ENCODE data around the gene PCYT1A.
"Not testable (repeated sequence)": the region's sequence is repeated elsewhere in the genome, so short reads cannot be mapped to it uniquely, and the experiment has no call there.

The PCYT1A gene

DNA sequence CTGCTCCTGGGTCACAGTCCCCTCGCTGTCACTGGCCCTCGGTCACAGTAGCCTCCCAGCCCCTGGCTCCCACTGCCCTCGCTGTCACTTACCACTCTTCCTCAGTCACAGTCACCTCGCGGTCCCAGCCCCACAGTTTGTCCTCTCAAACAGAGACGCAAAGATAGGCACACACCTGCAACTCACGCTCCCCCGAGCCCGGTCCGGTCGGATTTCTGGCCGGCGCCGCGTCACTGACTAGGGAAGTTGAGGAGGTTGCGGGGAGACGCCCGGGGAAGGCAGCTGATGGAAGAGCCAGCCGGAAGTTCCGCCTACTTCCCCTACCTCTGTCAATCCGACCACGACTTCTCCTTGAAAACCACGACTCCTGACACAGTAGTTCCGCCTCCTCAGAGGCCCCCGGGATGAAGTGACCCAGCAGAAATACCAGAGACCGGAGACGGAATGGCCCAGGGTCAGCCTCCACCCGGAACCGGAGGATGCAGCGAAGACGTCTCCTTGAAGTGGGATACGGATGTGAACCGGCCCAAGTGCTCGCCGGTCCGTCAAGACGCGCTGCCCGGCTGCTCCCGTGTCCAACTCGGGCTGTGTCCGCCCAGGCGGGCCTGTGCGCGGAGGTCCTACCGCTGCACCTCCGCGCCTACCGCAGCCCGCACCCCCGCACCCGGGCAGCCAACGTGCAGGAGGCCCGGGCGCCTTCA, at the start of gene PCYT1A:
Gene PCYT1A (minus strand): TSS at position 287 of the 701 bp plus-strand sequence. CDS start 17,195 bp downstream, outside the sequence.
- DNase-seq (ENCODE audit: low read depth): peak; percentile 62

DNA sequence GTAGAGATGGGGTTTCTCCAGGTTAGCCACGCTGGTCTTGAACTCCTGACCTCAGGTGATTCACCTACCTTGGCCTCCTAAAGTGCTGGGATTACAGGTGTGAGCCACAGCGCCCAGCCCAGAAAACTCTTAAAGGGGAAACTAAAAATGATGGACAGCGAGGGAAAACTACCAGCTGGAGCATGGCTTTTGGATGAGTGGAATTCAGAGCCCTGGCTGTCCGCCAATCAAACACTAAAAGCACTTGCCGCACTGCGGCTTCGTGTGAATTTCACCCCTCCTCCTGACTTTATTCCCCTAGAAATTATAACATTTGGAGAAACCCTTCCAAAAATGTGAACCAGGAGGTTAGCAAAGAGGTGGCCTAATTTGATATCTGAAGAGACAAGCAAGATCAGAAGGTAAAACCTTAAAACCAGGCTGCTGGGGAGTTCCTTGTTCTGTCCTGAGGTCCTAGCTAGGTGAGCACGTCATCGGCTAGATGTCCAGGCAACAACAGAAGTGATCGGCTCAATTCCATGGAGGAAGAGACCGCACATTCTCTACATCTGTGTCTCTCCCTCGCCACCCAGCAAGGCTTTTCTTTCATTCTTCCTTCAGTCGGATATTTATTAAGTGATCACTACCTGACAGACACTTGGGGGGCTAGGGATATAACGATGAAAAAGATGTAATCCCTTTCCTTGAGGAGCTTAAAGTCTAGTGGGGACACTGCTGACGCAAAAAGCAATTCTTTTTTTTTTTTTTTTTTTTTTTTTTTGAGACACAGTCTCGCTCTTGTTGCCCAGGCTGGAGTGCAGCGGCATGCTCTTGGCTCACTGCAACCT, 49.0 kb upstream of the PCYT1A start:
- DNase-seq (ENCODE audit: low read depth): no peak

DNA sequence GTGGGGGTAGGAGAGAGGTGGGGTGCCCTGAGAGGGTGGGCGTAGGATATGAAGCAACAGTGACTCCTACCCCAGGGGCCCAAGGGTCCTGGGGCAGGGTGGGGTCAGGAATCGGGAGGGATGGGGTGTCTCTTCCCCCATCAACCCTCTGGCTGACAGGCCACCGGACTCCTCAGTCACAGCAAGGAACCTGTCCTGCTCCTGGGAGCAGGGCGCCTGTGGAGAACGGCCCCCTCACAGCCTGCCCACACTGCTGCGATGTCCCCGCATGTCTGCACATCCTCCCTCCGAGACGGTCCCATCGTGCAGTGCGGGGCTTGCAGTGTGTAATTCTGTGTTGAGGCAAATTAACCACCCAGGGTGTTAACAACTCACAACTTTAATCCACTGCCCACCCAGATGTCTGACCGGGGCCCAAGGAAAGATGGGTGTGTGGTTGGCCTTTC, 48.0 kb upstream of the PCYT1A start:
- DNase-seq (ENCODE audit: low read depth): no peak

DNA sequence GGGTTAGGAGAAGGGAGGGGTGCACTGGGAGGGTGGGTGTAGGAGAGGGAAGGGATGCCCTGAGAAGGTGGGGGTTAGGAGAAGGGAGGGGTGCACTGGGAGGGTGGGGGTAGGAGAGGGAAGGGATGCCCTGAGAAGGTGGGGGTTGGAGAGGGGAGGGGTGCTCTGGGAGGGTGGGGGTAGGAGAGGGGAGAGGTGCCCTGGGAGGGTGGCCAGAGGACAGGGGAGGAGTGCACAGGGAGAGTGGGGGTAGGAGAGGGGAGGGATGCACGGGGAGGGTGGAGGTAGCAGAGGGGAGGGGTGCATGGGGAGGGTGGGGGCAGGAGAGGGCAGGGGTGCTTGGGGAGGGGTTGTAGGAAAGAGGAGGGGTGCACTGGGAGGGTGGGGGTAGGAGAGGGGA, 47.5 kb upstream of the PCYT1A start:
- DNase-seq (ENCODE audit: low read depth): no peak

DNA sequence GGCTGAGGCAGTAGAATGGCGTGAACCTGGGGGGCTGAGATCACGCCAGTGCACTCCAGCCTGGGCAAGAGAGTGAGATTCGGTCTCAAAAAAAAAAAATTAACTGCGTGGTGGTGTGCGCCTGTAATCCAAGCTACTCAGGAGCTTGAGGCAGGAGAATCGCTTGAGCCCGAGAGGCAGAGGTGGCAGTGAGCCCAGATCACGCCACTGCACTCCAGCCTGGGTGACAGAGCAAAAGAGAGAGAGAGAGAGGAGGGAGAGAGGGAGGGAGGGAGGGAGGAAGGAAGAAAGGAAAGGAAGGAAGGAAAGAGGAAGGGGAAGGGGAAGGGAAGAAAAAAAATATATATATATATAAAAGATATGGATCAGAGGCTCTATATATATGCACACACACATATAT, 44.6 kb upstream of the PCYT1A start:
- no peak for DNase-seq (ENCODE audit: low read depth)

DNA sequence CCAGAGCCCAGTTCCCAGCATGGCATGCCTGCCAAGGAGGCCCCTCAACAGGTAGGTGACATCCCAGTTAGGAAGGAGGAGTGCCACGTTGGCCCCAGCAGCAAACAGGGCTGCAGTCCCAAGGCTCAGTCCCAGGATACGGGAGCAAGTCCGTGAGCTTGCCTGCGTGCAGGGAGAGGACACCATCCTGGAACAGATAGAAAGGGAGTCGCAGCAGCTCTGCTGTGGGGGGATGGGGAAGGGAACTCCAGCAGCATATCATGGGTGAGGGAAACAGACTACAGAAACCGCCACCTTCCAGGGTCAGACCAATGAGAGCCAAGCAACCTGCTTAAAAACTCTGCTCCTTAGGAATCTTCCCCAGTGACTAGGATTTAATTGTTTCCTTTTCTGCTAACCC, 39.9 kb upstream of the PCYT1A start:
- no peak for DNase-seq (ENCODE audit: low read depth)

DNA sequence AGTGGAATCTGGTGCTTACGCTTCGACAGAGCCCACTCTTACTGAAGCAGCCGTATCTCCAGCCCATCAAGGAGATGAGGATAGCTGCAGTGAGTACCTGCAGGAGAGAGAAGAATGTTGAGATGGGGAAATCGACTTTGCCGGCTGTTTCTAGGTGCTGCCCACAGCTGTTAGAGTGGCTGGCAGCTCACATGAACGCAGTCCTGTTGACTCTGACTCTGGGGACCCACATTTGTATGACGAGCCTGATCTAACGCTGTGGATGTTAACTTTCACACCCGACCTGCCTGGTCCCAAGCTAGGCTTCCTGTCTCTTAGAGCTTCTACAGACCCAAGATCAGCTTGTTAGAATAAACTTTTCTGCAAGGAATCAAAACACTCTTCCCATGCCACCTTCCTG, 39.4 kb upstream of the PCYT1A start:
- no peak for DNase-seq (ENCODE audit: low read depth)

DNA sequence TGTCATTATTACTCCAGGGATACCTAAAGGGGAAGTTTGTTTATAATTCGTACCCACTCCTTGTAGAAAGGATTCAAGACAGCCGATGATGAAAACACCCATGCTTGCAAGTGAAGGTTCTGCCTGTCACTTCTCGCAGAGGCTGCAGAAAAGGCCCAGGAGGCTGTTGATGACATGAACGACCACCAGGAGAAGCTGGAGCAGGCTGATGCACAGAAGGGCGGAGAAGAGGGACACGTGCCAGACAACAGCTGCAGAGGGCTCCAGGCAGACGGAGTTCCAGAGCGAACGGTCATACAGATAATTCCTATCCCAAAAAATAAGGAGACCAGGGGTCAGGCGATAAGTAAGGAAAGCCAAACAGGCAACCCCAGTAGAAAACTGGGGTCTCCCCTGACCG, 36.2 kb upstream of the PCYT1A start:
- no peak for DNase-seq (ENCODE audit: low read depth)

DNA sequence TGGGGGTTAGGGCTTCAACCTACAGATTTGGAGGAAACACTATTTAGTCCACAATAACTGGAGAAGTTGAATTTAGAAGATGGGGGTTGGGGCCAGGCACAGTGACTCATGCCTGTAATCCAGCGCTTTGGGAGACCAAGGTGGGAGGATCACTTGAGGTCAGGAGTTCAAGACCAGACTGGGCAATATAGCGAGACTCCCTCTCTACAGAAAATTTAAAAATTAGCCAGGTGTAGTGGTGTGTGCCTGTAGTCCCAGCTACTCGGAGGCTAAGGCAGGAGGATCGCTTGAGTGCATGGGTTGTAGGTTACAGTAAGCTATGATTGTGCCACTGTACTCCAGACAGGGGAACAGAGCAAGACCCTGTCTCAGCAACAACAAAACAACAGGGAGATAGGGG, 35.5 kb upstream of the PCYT1A start:
- no peak for DNase-seq (ENCODE audit: low read depth)

DNA sequence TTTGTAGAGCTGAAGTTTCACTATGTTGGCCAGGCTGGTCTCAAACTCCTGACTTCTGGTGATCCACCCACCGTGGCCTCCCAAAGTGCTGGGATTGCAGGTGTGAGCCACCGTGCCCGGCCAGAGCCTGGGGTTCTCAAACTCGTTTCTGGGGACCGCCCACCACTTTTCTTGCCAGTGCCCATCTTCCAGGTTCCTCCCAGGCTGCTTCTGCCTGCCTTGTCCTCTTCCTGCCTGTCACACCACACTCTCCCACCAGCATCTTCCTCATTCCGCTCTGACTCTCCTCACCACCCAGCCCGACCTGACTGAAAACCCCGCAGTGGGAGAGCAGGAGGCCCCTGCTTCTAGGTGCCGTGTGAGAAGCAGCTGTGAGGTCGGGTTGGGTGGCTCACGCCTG, 33.6 kb upstream of the PCYT1A start:
- DNase-seq (ENCODE audit: low read depth): no peak

DNA sequence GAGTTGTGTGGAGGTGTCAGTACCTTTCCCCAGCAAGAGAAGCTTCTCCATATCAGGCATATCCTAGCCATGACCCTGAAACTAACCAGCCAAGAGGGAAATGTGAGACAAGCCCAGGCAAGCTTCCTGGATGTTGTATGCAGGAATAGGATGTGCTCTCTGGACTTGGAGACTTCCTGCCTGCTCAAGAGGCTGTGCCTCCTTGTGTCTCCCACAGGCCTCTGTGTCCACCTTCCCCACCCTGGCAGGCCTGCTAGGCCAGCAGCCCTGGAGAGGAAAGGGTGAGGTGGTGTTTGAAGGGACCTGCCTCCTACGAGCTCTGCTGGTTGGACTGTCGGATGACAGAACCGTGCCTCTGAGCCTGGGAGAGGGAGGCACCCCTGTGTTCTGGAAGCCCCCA, 32.6 kb upstream of the PCYT1A start:
- DNase-seq (ENCODE audit: low read depth): no peak

DNA sequence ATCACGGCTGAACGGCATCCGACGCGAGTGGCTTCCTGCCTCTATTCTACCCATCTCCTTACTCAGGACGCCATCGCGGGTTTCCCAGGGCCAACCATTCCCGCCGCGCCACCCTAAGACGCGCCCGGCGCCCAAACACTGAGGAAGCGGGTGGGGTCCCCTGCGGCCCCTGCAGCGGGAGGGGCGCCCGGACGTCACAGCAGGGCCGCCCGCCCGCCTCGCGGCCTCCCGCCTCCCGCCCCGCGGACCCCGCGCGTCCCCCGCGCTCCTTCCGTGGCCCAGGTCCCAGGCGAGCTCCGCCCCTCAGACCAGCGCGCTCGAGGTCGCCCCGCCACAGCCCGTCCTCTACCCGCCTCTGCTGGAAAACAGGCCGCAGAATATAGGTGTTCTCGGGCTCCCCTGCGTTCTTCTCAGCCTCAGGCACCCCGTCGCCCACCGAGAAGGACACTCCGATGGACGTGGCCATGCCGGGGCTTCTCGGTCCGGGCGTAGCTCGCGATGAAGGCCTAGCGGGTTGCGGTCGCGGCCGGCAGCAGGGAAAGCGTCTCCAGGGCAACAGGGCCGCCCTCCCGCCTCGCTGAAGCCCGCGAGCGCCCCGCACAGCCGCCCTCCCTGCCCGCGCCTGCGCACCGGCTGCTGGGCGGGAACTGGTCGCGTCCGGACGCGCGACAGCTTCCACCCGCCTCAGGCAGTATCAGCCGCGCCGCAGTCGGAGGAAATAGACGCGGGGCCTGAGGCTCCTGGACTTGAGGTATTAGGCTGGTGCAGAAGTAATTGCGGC, 30.4 kb upstream of the PCYT1A start, which contains the start of gene DYNLT2B:
Gene DYNLT2B (minus strand): TSS at position 554 of the 781 bp plus-strand sequence. CDS start 88 bp downstream, at position 466.
- peak; percentile 81 for DNase-seq (ENCODE audit: low read depth)

DNA sequence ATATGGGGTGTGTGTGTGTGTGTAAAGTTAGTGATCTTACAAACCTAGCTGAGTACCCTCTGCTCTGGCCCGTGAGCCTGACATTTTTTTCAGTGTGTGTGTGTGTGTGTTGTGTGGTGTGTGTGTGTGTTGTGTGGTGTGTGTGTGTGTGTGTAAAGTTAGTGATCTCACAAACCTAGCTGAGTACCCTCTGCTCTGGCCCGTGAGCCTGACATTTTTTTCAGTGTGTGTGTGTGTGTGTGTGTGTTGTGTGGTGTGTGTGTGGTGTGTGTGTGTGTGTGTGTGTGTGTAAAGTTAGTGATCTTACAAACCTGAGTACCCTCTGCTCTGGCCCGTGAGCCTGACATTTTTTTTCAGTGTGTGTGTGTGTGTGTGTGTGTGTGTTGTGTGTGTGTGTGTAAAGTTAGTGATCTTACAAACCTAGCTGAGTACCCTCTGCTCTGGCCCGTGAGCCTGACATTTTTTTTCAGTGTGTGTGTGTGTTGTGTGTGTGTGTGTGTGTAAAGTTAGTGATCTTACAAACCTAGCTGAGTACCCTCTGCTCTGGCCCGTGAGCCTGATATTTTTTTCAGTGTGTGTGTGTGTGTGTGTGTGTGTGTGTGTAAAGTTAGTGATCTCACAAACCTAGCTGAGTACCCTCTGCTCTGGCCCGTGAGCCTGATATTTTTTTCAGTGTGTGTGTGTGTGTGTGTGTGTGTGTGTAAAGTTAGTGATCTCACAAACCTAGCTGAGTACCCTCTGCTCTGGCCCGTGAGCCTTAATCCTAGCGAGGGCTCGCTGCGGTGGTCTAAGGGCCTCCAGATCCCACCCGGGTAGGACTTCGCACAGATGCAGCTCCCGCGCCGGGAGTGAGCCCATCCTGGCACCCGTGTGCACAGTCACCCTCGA, 29.5 kb upstream of the PCYT1A start:
- not testable (repeated sequence) for DNase-seq (ENCODE audit: low read depth)

DNA sequence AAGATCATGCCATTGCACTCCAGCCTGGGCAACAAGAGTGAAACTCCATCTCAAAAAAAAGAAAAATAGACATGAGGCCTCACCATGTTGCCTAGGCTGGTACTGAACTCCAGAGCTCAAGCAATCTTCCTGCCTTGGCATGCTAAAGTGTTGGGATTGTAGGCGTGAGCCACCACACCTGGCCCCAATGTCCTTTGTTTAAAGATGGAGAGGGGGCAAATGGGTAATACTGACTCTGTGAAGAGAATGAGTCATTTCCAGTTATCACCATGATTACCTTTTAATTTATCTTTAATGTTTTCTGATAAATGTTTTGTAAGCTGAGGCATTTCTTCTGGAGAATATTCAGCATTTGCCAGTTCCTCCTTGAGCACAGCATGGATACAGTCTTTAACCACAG, 28.3 kb upstream of the PCYT1A start:
- no peak for DNase-seq (ENCODE audit: low read depth)

DNA sequence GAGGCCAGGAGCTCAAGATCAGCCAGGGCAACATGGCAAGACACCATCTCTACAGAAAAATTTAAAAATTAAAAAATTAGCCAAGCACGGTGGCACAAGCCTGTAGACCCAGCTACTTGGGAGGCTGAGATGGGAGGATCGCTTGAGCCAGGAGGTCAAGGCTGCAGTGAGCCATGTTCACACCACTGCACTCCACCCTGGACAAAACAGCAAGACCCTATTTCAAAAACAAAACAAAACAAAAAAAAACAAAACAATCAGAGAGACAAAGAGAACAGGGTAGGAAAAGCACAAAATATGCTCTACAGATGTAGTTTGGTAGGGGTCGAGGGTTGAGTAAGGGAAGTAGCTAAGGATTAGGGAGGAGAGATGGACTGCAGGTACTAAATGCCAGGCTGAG, 27.1 kb upstream of the PCYT1A start:
- DNase-seq (ENCODE audit: low read depth): no peak

DNA sequence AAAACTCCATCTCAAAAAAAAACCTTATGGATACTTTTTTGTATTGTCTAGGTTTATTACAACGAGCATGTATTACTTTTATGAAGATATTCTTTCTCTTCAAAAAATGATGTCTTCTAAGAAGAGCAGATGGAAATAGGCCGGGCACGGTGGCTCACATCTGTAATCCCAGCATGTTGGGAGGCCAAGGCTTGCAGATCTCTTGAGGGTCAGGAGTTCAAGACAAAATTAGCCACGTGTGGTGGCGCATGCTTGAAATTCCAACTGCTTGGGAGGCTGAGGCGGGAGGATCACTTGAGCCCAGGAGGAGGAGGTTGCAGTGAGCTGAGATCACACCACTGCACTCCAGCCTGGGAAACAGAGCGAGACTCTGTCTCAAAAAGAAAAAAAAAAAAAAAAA, 26.6 kb upstream of the PCYT1A start:
- DNase-seq (ENCODE audit: low read depth): not testable (repeated sequence)

DNA sequence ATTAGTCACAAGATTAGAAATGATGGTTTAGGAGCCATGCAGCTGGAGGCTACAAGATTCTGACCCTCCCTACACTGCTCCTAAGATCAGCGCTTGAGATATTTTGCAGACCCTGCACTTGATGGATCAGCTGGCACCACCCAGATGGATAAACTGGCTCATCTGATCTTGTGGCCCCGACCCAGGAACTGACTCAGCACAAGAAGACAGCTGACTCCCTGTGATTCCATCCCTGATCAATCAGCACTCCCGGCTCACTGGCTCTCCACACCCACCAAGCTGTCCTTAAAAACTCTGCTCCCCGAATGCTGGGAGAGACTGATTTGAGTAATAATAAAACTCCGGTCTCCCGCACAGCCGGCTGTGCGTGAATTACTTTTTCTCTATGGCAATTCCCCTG, 15.4 kb upstream of the PCYT1A start:
- not testable (repeated sequence) for DNase-seq (ENCODE audit: low read depth)

DNA sequence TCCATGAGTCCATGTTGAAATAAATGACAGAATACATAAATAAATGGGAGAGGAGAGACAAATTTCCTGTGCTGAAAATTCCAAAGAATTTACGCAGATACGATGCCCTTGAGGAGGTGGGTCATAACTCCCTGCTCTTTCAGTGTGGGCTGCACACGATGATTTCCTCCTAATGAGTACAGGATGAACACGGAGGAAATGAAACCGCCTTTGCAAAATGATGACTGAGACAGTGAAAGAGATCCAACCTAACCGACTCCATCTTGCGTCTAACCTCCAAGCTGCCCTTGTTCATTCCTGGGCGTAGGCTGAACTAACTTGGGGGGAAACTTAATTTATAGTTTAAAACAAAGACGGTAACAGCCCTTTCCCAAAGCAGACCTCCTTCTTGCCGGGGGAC, 15.0 kb upstream of the PCYT1A start:
- not testable (repeated sequence) for DNase-seq (ENCODE audit: low read depth)

DNA sequence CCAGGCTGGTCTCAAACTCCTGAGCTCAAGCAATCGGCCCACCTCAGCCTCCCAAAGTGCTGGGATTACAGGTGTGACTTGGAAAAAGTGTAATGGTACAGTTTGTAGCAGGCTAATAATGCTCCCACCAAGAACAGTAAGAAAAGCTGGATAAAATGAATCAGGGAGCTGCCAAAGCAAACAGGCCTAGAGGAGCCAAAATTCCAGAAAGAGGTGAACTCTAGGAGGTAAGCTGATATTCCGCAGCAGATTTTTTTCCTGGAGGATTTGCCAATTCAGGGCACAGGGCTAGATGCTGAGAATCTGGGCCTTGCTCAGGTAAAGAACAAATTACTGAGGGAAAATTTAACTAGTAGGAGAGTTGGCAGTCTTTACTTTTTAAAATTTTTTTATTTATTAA, 11.0 kb upstream of the PCYT1A start:
- DNase-seq (ENCODE audit: low read depth): no peak

DNA sequence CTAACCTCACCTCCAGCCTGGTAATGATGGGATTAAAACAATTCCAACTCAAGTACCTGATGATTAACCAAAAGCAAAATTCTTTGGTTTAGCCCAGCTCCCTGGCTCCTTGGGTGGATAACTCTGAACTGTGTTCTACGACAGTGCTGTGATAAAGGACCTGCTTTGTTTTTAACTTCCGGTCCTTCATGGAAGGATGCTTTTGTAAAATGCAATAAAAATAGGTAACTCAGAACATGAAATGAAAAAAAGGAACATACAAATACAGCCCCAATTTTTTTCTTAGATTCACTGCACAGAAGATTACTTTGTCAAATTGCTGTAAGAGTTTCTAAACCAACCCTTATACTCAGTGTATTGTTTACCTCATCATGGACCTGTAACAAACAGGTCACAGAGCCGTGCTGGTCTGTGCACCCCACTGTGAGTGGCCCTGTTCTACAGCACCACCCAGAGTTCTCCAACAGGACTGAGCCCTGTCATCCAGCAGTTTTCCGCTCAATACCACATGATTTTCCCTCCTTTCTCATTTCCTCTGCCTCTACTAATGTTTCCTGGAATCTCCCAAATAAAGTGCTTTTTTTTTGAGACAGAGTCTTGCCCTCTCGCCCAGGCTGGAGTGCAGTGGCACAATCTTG, 4.9 kb upstream of the PCYT1A start:
- no peak for DNase-seq (ENCODE audit: low read depth)

DNA sequence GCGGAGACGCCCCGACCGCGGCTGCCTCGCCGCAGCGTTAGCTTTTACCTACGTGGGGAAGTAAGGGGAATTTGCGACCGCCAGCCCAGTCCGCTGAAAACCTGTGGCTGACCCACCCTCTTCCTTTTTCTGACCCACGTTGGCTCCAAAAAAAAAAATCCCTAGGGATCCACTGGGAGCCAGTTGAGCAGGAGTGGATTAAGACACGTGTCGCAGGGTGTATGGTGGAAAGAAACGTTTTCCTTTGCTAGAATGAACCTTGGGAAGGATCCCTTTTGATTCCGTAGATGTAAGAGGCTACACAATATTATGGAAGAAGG, 575 bp upstream of the PCYT1A start:
- DNase-seq (ENCODE audit: low read depth): no peak

All from activated T-helper 9 cell treated with anti-CD3 and anti-CD28 coated beads, Interleukin-2, amount 50 U/mL, for 16 hours (primary cell).